ENCODE results near the gene COX8A. TPM values are rescaled to one million over a fixed set of nuclear protein-coding genes. Genes with fewer than 3 reads are reported as not detected.
"Not testable (repeated sequence)": the region's sequence is repeated elsewhere in the genome, so short reads cannot be mapped to it uniquely, and the experiment has no call there.

Gene COX8A
- total RNA-seq, 1 experiment from 2014 or later = 587 TPM

DNA sequence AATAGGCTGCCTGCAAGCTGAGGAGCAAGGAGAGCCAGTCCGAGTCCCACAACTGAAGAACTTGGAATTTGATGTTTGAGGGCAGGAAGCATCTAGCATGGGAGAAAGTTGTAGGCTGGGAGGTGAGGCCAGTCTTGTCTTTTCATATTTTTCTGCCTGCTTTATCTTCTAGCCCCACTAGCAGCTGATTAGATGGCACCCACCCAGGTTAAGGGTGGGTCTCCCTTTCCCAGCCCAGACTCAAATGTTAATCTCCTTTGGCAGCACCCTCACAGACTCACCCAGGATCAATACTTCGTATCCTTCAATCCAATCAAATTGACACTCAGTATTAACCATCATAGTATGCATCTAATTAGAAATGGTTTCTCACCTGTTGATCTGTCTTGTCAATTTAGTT lies 5.0 kb upstream of the COX8A start:
- Mint-ChIP-seq H3K4me3 (no peak overlapping the region), H3K9me3 (peaks cover 4% of the 10 kb centered on the region; the same call in 1 of the 2 replicates), H3K36me3 (no peaks in the 10 kb centered on the region; the same call in 1 of the 2 replicates), H3K27ac (no peak overlapping the region), H3K27me3 (ENCODE audit: low read depth) (peaks cover 79% of the 10 kb centered on the region), H3K4me1 (no peaks in the 10 kb centered on the region)
- DNase-seq (ENCODE audit: low spot score) = no peak
- no peak for ATAC-seq
- TF ChIP-seq, protein P1, sequence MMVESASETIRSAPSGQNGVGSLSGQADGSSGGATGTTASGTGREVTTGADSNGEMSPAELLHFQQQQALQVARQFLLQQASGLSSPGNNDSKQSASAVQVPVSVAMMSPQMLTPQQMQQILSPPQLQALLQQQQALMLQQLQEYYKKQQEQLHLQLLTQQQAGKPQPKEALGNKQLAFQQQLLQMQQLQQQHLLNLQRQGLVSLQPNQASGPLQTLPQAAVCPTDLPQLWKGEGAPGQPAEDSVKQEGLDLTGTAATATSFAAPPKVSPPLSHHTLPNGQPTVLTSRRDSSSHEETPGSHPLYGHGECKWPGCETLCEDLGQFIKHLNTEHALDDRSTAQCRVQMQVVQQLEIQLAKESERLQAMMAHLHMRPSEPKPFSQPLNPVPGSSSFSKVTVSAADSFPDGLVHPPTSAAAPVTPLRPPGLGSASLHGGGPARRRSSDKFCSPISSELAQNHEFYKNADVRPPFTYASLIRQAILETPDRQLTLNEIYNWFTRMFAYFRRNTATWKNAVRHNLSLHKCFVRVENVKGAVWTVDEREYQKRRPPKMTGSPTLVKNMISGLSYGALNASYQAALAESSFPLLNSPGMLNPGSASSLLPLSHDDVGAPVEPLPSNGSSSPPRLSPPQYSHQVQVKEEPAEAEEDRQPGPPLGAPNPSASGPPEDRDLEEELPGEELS (CRISPR knock-in tag; IDR thresholded peaks at IDR 0.05) = no peak
- TF ChIP-seq, protein P2, sequence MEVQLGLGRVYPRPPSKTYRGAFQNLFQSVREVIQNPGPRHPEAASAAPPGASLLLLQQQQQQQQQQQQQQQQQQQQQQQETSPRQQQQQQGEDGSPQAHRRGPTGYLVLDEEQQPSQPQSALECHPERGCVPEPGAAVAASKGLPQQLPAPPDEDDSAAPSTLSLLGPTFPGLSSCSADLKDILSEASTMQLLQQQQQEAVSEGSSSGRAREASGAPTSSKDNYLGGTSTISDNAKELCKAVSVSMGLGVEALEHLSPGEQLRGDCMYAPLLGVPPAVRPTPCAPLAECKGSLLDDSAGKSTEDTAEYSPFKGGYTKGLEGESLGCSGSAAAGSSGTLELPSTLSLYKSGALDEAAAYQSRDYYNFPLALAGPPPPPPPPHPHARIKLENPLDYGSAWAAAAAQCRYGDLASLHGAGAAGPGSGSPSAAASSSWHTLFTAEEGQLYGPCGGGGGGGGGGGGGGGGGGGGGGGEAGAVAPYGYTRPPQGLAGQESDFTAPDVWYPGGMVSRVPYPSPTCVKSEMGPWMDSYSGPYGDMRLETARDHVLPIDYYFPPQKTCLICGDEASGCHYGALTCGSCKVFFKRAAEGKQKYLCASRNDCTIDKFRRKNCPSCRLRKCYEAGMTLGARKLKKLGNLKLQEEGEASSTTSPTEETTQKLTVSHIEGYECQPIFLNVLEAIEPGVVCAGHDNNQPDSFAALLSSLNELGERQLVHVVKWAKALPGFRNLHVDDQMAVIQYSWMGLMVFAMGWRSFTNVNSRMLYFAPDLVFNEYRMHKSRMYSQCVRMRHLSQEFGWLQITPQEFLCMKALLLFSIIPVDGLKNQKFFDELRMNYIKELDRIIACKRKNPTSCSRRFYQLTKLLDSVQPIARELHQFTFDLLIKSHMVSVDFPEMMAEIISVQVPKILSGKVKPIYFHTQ (CRISPR knock-in tag; IDR thresholded peaks at IDR 0.05) = no peak
- TF ChIP-seq, protein P3, sequence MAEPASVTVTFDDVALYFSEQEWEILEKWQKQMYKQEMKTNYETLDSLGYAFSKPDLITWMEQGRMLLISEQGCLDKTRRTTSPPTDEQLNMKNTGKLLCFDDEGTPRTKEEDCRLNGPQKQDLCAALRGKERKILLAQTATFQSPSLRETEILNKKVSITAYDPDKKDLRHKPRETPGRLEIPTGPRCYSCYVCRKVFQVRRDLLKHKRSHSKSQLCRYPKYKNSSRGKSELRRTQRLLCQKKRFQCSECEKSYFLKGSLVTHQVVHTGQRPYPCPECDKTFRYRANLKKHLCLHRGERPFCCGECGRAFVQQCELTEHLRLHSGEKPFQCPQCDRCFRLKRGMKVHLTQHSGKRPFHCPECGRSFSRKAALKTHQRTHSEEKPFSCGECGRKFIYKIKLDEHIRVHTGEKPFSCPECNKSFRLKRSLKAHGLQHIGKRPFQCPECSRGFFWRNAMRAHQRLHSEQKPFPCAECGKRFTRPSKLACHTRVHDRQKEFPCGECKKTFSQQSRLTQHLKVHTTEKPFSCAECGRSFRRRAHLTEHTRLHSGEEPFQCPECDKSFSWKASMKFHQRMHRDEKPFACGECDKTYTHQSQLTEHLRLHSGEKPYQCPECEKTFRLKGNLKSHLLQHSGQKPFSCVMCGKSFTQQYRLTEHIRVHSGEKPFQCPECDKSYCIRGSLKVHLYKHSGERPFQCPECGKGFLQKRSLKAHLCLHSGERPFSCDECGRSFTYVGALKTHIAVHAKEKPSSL (CRISPR knock-in tag; conservative IDR thresholded peaks at IDR 0.05) = no peak
- TF ChIP-seq ATF1 (CRISPR knock-in tag; IDR thresholded peaks at IDR 0.05) (no peak), ZNF416 (CRISPR knock-in tag; IDR thresholded peaks at IDR 0.05) (no peak), ZNF232 (CRISPR knock-in tag; IDR thresholded peaks at IDR 0.05) (no peak)
- TF ChIP-seq, protein P4, sequence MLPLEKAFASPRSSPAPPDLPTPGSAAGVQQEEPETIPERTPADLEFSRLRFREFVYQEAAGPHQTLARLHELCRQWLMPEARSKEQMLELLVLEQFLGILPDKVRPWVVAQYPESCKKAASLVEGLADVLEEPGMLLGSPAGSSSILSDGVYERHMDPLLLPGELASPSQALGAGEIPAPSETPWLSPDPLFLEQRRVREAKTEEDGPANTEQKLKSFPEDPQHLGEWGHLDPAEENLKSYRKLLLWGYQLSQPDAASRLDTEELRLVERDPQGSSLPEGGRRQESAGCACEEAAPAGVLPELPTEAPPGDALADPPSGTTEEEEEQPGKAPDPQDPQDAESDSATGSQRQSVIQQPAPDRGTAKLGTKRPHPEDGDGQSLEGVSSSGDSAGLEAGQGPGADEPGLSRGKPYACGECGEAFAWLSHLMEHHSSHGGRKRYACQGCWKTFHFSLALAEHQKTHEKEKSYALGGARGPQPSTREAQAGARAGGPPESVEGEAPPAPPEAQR (CRISPR knock-in tag; IDR thresholded peaks at IDR 0.05) = no peak
- POLR2A ChIA-PET = no interaction called here
- CTCF ChIA-PET = interaction anchor here (1.0 kb wide), 1 partner anchor 24 kb away, joined by 6 read pairs; no protein-coding TSS in a partner anchor

DNA sequence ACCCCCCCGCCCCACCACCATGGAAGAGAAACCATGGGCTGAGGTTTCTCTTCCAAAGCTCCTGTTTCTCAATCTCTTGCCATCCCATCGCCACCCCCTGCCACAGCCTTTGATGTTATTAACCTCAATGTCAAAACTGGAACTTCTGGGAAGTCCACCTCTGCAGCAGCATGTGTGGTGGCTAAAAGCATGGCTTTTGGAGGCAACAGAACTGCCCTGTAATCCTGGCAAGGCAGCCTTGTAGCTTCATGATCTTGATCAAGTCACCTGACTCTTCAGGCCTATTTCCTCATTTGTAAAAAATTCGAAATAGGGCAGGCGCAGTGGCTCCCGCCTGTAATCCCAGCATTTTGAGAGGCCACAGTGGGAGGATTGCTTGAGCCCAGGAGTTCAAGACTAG lies 3.5 kb upstream of the COX8A start:
- TF ChIP-seq, protein P5, sequence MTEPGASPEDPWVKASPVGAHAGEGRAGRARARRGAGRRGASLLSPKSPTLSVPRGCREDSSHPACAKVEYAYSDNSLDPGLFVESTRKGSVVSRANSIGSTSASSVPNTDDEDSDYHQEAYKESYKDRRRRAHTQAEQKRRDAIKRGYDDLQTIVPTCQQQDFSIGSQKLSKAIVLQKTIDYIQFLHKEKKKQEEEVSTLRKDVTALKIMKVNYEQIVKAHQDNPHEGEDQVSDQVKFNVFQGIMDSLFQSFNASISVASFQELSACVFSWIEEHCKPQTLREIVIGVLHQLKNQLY (CRISPR knock-in tag; IDR thresholded peaks at IDR 0.05) = no peak
- TF ChIP-seq GRHL2 (CRISPR knock-in tag; IDR thresholded peaks at IDR 0.05; ENCODE audit: insufficient replicate concordance, severe bottlenecking) = no peak
- TF ChIP-seq, protein P6, sequence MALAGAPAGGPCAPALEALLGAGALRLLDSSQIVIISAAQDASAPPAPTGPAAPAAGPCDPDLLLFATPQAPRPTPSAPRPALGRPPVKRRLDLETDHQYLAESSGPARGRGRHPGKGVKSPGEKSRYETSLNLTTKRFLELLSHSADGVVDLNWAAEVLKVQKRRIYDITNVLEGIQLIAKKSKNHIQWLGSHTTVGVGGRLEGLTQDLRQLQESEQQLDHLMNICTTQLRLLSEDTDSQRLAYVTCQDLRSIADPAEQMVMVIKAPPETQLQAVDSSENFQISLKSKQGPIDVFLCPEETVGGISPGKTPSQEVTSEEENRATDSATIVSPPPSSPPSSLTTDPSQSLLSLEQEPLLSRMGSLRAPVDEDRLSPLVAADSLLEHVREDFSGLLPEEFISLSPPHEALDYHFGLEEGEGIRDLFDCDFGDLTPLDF (CRISPR knock-in tag; IDR thresholded peaks at IDR 0.05) = no peak
- TF ChIP-seq ZNF416 (CRISPR knock-in tag; IDR thresholded peaks at IDR 0.05) = no peak
- TF ChIP-seq, protein P7, sequence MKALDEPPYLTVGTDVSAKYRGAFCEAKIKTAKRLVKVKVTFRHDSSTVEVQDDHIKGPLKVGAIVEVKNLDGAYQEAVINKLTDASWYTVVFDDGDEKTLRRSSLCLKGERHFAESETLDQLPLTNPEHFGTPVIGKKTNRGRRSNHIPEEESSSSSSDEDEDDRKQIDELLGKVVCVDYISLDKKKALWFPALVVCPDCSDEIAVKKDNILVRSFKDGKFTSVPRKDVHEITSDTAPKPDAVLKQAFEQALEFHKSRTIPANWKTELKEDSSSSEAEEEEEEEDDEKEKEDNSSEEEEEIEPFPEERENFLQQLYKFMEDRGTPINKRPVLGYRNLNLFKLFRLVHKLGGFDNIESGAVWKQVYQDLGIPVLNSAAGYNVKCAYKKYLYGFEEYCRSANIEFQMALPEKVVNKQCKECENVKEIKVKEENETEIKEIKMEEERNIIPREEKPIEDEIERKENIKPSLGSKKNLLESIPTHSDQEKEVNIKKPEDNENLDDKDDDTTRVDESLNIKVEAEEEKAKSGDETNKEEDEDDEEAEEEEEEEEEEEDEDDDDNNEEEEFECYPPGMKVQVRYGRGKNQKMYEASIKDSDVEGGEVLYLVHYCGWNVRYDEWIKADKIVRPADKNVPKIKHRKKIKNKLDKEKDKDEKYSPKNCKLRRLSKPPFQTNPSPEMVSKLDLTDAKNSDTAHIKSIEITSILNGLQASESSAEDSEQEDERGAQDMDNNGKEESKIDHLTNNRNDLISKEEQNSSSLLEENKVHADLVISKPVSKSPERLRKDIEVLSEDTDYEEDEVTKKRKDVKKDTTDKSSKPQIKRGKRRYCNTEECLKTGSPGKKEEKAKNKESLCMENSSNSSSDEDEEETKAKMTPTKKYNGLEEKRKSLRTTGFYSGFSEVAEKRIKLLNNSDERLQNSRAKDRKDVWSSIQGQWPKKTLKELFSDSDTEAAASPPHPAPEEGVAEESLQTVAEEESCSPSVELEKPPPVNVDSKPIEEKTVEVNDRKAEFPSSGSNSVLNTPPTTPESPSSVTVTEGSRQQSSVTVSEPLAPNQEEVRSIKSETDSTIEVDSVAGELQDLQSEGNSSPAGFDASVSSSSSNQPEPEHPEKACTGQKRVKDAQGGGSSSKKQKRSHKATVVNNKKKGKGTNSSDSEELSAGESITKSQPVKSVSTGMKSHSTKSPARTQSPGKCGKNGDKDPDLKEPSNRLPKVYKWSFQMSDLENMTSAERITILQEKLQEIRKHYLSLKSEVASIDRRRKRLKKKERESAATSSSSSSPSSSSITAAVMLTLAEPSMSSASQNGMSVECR (CRISPR knock-in tag; IDR thresholded peaks at IDR 0.05; ENCODE audit: borderline replicate concordance) = no peak
- TF ChIP-seq IRF2 (CRISPR knock-in tag; IDR thresholded peaks at IDR 0.05; ENCODE audit: borderline replicate concordance, low read depth) = no peak
- TF ChIP-seq TP53 (CRISPR knock-in tag; IDR thresholded peaks at IDR 0.05) = no peak
- no peak for TF ChIP-seq EMX1 (CRISPR knock-in tag; IDR thresholded peaks at IDR 0.05)
- no peak for TF ChIP-seq NR2C2 (CRISPR knock-in tag; IDR thresholded peaks at IDR 0.05)
- no peak for TF ChIP-seq FOXK1 (CRISPR knock-in tag; IDR thresholded peaks at IDR 0.05)
- TF ChIP-seq SP1 (CRISPR knock-in tag; conservative IDR thresholded peaks at IDR 0.05) = no peak

DNA sequence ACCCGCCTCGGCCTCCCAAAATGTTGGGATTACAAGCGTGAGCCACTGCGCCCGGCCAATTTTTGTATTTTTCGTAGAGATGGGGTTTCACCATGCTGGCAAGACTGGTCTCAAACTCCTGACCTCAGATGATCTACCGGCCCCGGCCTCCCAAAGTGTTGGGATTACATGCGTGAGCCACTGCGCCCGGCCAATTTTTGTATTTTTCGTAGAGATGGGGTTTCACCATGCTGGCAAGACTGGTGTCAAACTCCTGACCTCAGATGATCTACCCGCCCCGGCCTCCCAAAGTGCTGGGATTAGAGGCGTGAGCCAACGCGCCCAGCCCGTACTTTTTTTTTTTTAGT lies 535 bp upstream of the COX8A start:
- Mint-ChIP-seq H3K4me3 (peak overlapping the region; percentile 100), H3K27ac (peak overlapping the region; percentile 83), H3K4me1 (peaks cover 30% of the 10 kb centered on the region), H3K27me3 (ENCODE audit: low read depth) (peaks cover 44% of the 10 kb centered on the region)
- ChIA-PET CTCF (interaction anchor here (1.0 to 1.4 kb wide), 5 partner anchors 26 to 137 kb away, joined by 3 to 5 read pairs (median 4); no protein-coding TSS in a partner anchor), POLR2A (interaction anchor here (0.6 to 1.3 kb wide), 3 partner anchors 12 to 54 kb away, joined by 3 to 6 read pairs (median 4); no protein-coding TSS in a partner anchor)
- not testable (repeated sequence) for ATAC-seq; H3K36me3 Mint-ChIP-seq; H3K9me3 Mint-ChIP-seq; DNase-seq (ENCODE audit: low spot score)

More for the DNA sequence above, 3.5 kb upstream of the COX8A start:
- POLR2A ChIA-PET = no interaction called here
- Mint-ChIP-seq H3K4me1 (peaks cover 3% of the 10 kb centered on the region), H3K36me3 (peaks cover 2% of the 10 kb centered on the region; the same call in 1 of the 2 replicates), H3K27ac (no peak overlapping the region), H3K4me3 (no peak overlapping the region), H3K9me3 (peaks cover 4% of the 10 kb centered on the region; the same call in 1 of the 2 replicates), H3K27me3 (ENCODE audit: low read depth) (peaks cover 65% of the 10 kb centered on the region)
- CTCF ChIA-PET = interaction anchor here (1.0 kb wide), 1 partner anchor 37 kb away, joined by 3 read pairs; no protein-coding TSS in a partner anchor
- ATAC-seq = no peak
- DNase-seq (ENCODE audit: low spot score) = no peak
